Activated CD4-positive, CD25-positive, alpha-beta regulatory T cell treated with anti-CD3 and anti-CD28 coated beads, Interleukin-2, amount 50 U/mL, for 24 hours (primary cell): ENCODE results near the gene RBM17.
"Not testable (repeated sequence)": the region's sequence is repeated elsewhere in the genome, so short reads cannot be mapped to it uniquely, and the experiment has no call there.

Experiments used
- ATAC-seq, 2 donors: fragments of 150-1000 bp; cut with Tn5 transposase; one replicate each; pipeline ENCODE4 v1.10.0; 2021; ENCODE audit warnings: mild to moderate bottlenecking in 1 of 2, moderate library complexity in 1 of 2

RBM17 gene

GRCh38 chr10:6114299-6114698 is 25.5 kb downstream of the RBM17 start:
- ATAC-seq, result no peak

GRCh38 chr10:6114805-6115341 is 26.0 kb downstream of the RBM17 start:
- ATAC-seq, result no peak

- ATAC-seq, result no peak
These were observed 26.6 kb downstream of the RBM17 start for GRCh38 chr10:6115411-6115810.

- no peak for ATAC-seq
These were observed 27.1 kb downstream of the RBM17 start for GRCh38 chr10:6115824-6116350.

- no peak for ATAC-seq
These were observed 28.0 kb downstream of the RBM17 start for GRCh38 chr10:6116806-6117205.

- ATAC-seq, result no peak
These were observed 28.9 kb downstream of the RBM17 start for GRCh38 chr10:6117711-6118110.

GRCh38 chr10:6119423-6119822 is 30.6 kb downstream of the RBM17 start:
- peak in 1 of 2 donors; percentile 24 for ATAC-seq

- ATAC-seq, result no peak
These were observed 31.1 kb downstream of the RBM17 start for GRCh38 chr10:6119962-6120361.

GRCh38 chr10:6120691-6121090 is 31.9 kb downstream of the RBM17 start:
- no peak for ATAC-seq

GRCh38 chr10:6121146-6121545 is 32.3 kb downstream of the RBM17 start:
- no peak for ATAC-seq

- ATAC-seq, result no peak
These were observed 34.7 kb downstream of the RBM17 start for GRCh38 chr10:6123532-6123931.

- no peak for ATAC-seq
These were observed 35.8 kb downstream of the RBM17 start for GRCh38 chr10:6124666-6125065.

GRCh38 chr10:6127461-6127860 is 38.6 kb downstream of the RBM17 start:
- ATAC-seq, result not testable (repeated sequence)

- no peak for ATAC-seq
These were observed 39.3 kb downstream of the RBM17 start for GRCh38 chr10:6128087-6128486.

- no peak for ATAC-seq
These were observed 39.9 kb downstream of the RBM17 start for GRCh38 chr10:6128591-6129251.

GRCh38 chr10:6130848-6131470 is 42.1 kb downstream of the RBM17 start:
- ATAC-seq, result no peak

GRCh38 chr10:6133331-6134098 is 44.7 kb downstream of the RBM17 start:
- no peak for ATAC-seq

- no peak for ATAC-seq
These were observed 45.4 kb downstream of the RBM17 start for GRCh38 chr10:6134099-6134823.

- ATAC-seq, result no peak
These were observed 46.2 kb downstream of the RBM17 start for GRCh38 chr10:6135039-6135438.

GRCh38 chr10:6135589-6136168 is 46.8 kb downstream of the RBM17 start:
- no peak for ATAC-seq

GRCh38 chr10:6136215-6137201 is 47.7 kb downstream of the RBM17 start:
- ATAC-seq, result peak; percentile 83 to 85
